Activated CD4-positive, alpha-beta T cell treated with anti-CD3 and anti-CD28 coated beads, Interleukin-2, Interleukin-4, amounts not matched to agents 100 ng/mL and 50 ng/mL, durations not matched to agents 16 hours and 8 hours (primary cell): Measurements from ENCODE around the gene AHNAK2.
"Not testable (repeated sequence)": the region's sequence is repeated elsewhere in the genome, so short reads cannot be mapped to it uniquely, and the experiment has no call there.

Experiments used
- DNase-seq: peaks from one replicate; pipeline ENCODE4 v3.0.0-alpha.2; 2020; ENCODE audit warnings: low spot score

Gene AHNAK2

DNA sequence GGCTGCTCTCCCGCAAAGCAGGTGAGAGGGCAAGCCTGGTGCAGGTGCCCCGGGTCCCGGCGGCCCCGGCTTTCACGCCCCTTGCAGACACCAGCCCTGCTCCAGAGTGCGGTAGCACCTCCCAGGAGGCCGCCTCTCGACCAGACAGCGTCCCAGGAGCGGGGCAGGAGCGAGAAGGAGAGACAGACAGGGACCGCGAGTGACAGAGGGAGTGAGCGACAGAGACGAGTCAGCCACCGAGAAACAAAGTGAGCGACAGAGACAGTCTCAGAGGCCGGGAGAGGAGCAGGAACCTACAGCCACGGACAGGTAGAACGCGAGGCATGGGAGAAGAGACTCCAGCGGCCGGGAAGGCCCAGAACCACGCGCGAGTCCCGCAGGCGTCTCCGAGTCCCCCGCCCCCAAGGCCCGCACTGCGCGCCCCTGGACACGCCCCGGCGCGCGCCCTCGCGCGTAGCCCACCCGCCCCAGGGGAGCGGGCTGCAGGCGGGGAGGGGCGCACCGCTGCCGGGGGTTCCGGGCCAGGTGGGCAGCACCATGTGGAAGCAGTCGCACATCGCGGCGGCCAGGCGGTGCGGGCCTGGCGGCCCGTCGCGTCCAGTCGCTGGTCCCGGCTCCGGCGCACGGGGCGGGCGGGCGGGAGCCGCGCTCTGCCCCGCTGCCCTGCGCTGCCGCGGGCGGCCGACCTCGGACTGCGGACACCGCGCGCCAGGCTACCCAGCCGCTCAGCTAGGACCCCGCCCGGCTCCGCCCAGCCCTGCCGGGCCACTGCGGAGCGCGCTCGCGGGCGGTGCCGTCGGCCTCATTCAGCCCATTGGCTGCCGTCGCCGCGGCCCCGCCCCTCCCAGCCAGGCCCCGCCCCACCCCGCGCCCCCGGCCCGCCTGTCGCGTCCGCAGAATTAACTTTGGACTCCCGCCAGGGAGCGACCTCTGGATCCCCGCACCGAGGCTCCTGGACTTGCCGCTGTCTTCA is at the start of gene AHNAK2:
AHNAK2 (minus strand) TSS at position 694 of the 973 bp plus-strand sequence; CDS start at position 557, 137 bp downstream.
- DNase-seq, result peak; percentile 45

DNA sequence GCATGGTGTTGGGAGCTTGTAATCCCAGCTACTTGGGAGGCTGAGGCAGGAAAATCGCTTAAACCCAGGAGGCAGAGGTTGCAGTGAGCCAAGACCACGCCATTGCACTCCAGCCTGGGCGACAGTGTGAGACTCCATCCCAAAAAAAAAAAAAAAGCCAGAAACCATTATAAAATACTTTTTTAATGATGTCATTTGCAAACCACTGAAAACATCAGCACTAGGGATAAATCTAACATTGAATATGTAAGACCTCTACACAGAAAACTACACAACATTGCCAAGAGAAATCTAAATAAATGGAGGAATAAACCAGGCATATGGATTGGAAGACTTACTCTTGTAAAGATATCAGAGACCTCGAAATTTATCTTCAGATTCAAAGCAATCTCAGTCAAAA is 49.5 kb upstream of the AHNAK2 start:
- DNase-seq, result not testable (repeated sequence)

DNA sequence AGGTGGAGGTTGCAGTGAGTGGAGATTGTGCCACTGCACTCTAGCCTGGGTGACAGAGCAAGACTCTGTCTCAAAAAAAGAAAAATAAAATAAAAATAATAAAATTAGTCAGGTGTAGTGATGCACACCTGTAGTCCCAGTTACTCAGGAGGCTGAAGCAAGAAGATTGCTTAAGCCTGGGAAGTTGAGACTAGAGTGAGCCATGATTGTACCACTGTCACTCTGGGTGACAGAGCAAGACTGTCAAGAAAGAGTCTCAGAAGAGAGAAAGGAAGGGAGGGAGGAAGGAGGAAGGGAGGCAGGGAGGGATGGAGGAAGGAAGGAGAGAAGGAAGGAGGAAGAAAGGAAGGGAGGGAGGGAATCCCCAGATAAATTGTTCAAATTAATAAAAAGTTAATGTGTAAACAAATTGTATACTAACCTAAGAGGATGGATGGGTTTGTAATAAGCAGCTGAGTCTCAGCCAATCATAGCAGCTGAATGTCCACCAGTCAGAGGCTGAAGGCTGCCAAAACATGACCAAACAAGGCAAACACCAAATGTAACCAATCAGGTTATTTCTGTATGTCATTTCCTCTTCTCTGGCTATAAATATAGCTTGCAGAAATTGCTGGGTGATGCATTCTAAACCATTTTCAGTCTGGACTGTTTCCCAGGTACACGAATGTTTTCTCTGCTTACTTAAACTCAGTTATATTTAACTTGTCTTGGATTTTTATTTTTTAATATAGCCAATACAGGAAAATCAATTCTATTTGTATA is 48.8 kb upstream of the AHNAK2 start:
- DNase-seq, result no peak

DNA sequence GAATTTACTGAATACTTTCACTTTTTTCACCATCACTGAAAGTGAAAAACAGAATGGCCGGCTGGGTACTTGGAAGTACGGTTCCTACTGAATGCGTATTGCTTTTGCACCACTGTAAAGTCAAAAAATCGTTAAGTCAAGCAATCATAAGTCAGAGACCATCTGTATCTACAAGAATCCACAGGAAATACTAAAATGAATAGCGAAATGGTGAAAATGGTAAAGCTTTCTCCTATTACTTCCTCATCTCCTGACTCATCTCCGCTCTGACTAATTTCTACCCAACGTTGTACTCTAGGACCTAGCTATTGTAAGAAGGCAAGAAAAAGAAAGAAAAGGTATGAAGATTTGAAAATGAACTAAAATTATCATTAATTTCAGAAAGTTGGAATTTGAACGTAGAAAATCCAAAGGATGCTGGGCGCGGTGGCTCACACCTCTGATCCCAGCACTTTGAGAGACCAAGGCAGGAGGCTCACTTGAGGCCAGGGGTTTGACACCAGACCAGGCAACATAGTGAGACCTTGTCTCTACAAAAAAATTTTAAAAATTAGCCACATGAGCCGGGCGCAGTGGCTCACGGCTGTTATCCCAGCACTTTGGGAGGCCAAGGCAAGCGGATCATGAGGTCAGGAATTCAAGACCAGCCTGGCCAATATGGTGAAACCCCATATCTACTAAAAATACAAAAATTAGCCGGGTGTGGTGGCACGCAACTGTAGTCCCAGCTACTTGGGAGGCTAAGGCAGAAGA is 48.0 kb upstream of the AHNAK2 start:
- peak; percentile 90 for DNase-seq

DNA sequence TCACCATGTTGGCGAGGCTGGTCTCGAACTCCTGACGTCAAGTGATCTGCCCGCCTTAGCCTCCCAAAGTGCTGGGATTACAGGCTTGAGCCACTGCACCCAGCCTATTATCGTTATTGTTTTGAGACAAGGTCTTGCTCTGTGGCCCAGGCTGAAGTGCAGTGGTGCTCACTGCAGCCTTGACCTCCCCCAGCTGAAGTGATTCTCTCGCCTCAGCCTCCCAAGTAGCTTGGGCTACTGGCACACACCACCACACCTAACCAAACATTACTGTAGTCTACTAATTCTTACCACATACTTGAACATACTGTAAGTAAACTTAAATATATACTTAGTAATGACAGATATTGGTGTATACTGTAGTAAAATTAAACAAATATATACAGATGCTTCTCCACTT is 47.3 kb upstream of the AHNAK2 start:
- DNase-seq, result no peak

DNA sequence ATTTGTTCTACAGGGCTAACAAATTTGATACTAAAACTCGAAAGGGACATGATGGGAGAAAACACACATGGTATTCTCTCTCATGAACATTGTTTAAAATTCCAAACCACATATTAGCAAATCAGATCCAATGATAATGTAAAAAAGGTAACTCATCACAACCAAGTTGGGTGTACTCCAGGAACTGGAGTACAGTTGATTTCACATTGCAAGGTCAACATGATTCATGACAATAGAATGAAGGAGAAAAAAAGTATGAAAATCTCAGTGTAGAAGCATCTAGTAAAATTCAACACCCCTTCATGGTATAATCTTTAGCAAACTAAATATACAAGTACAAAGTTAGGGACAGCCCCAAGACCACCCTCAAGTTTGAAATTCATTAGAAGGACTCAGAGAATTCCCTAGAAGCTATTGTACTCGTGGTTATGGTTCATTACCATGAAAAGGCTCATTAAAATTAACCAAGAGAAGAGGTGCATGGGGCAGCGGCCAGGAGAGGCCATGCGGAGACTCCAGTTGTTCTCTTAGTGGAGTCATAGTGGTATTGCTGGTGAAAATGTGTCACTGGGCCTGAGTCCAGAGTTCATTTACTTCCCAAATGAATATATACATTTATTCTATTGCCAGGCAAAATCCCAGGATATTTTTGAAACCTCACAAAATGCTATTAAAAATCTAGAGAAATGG is 45.8 kb upstream of the AHNAK2 start:
- no peak for DNase-seq

DNA sequence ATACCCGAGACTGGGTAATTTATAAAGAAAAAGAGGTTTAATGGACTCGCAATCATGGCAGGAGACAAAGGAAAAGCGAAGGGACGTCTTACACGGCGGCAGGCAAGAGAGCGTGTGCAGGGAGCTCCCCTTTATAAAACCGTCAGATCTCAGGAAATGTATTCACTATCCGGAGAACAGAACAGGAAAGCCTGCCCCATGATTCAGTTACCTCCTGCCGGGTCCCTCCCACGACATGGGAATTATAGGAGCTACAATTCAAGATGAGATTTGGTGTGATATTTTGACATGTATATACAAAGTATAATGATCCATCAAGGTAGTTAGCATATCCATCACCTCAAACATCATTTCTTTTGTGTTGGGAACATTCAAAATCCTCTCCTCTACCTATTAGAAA is 45.0 kb upstream of the AHNAK2 start:
- DNase-seq, result no peak

DNA sequence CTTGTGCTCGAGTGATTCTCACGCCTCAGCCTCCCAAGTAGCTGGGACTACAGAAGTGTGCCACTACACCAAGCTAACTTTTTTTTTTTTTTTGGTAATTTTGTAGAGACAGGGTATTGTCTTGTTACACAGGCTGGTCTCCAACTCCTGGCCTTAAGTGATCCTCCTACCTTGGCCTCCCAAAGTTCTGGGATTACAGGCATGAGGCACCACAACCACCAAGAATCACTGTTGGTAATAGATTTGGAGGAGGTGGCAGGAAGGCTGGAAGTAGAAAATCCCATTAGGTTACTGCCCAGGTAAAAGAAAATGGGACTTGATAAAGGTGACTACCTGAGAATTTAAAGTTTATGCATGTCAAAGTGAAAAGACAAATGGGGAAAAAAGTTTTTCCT is 44.1 kb upstream of the AHNAK2 start:
- no peak for DNase-seq

DNA sequence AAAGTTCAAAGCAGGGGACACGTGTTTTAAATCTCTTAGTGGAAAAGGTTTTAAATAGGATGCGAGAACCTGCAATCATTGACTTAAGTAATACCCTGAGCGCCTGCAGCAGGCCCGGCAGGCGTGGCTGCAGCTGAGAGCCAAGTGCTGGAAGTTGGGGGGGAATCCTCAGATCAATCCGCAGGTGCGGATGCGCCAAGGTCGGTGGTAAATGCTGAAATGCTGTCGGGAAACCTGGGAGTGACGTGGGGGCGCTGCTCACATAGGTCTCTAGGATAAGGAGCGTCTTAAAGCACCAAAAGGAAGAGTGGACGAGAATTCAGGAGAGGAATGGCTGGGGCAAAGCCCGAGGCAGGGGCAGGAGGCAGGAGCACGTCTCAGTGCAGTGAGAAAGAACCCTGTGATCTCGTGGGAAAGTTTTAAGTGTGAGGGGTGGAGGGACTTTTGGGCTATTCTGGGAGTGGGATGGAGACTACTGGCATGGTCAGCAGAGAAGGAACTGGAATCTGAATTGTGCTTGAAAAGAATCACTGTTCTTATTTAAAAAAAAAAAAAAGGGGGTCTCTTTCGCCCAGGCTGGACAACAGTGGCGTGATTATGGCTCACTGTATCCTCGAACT is 43.6 kb upstream of the AHNAK2 start:
- peak; percentile 38 for DNase-seq

DNA sequence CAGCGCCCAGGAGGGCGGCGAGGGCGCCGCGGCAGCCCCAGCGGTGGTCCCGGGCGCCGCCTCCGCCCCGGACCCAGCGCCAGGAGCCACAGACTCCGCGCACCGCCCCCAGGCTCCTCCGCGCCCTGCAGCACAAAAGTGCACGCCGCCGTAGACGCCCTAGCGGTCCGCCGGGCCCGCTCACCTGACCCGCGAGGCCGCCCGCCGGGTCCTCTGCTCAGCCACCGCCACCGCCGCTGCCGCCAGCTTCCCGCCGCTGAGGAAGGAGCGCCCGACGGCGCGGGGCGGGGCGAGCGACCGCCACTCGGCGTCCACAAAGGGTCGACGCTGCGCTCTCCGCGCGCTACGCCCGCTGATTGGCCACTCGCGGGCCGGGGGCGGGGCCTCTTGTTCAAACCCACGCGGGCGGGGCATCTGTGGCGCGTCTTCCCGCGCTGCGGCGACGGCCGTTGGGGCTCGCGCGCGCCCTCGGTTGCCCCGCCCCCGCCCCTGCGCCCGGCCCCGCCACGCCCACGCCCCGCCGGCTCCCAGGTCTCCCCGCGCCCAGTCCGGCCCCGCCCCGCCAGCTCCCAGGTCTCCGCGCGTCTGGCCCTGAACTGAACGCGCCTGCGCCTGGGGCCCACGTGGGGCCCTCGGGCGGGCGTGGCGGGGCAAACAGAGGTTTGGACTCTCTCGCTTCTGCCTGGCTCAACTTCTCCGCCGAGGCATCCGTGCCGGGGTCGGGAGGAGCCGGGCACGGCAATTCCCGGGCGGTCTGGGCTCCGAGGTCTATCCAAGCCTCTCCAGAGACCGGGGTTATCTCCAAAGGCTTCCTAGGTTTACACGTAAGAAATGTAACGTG is 42.9 kb upstream of the AHNAK2 start, which contains the start of gene CDCA4:
CDCA4 (minus strand) TSS at position 269 of the 841 bp plus-strand sequence. CDS start 9,154 bp downstream, outside the sequence.
- DNase-seq, result peak; percentile 98

DNA sequence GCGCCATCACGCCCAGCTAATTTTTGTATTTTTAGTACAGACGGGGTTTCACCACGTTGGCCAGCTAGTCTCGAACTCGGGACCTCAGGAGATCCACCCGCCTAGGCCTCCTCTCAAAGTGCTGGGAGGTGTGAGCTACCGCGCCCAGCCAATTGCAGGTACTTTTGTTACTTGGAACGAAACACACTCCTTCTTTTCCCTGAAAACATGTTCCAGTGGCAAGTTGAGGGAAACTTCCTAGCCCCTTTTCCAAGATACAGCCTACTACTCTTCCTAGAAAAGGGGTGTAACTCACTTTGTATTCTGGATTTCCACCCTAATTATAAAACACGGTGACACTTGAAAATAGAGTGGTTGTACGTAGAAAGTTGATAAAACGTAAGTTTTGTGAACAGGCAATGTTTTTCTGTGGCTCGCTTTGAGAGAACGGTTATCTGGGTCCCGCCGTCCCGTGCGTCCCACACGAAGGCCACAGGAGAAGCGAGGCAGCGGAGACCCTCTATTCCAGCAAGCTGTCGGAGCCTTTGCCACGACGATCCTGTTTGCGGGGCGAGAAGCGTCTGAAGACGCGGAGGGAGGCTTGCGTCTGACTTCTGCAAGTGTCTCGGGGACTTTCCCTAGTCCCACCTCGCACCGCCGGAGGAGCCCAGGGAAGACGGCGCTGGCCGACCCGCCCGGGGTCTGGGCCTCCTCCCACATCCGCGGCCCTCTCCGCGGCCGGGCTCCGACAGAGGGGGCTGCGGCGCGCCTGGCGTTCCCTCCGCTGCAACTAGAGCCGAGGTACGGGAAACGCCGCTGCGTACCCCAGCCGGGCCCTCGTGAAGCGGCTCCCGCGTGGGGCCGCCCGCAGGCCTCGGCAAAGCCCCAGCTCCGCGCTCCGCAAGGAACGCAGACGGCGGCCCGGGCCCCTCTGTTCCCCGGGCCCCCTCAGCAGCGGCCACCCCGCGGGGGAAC is 42.0 kb upstream of the AHNAK2 start:
- peak; percentile 45 for DNase-seq

DNA sequence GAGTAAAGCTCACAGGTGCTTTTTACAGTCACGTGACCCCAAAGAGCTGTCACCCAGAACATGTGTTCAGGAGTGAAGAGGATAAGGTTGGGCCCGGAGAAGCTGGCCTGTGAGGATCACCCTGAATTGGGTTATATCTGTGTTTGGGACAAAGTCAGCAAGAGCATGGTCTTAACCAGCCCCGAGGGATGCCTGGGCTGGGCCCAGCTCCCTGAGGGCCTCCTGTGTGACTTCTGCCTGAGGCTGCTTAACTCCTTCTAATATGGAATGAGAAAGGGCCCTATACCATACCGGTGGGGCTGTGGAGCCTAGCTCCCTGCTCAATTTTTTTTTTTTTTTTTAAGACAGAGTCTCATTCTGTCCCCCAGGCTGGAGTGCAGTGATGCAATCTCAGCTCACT is 40.2 kb upstream of the AHNAK2 start:
- DNase-seq, result no peak

DNA sequence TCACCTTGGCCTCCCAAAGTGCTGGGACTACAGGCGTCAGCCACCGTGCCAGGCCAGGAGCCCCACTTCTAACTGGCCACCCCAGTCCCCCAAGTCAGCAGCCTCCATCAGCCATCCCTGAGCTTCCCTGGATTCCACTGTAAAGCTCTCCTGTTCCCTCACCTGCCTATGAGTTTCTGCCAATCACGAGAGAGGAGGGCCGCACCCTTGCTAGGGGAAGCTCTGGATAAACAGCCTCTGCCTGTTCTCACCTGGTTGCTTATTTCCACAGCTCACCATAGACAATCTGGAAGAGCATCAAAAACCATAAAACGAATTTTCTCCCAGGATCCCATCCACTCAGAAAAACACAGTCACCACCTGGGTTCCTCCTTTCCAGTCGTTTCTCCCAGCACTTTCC is 37.7 kb upstream of the AHNAK2 start:
- DNase-seq, result no peak

DNA sequence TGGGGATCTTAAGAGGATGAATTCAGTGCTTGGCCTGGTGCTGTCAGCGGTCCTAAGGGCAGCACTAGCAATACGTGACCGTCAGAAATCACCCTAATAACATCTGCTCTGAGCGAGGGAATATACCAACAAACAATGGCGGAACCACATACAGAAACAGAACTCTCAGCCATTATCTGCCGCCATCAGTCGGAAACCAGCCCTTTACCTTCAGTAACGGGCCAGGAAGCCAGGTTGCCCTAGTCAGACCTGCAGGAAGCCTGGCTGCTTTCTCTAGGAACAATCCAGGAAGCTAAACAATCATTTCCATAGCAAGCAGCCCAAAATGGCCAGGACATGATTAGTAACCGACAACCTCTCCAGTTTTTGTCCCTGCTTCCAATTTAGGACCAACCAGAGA is 37.1 kb upstream of the AHNAK2 start:
- no peak for DNase-seq

DNA sequence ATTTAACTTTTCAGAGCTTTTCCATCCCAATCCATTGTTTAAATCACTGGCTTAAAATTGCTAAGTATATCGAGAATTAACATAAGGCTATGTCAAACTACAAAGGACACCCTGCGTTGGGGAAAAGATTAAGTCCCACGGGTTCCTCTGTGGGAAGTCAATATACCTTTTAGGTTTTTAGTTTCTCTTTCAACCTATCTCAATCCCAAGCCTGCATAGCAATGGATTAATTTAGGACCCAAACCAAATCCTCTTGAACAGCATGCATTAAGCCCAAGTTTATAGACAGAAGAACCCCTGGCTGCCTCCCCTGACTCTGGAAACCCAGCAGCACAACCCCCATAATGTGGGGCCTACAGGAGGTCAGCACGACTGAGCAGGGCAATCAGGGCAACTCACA is 36.5 kb upstream of the AHNAK2 start:
- no peak for DNase-seq

DNA sequence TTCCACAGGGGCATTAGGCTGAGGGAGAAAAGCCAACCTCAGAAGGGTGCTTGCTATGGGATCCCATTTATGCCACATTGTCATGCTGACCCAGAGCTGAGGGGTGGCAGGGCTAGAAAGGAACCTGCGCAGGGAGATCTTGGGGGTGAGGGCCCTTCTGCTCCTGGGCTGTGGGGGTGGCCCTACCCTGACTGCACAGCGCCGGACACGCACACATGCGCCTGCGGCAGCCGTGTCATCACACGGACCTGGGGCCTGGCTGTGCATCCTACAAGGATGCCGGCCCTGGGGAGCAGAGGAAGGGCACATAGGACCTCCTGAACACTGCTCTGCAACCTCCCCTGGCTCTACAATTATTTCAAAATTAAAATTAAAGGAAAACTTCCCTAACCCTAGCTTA is 35.9 kb upstream of the AHNAK2 start:
- no peak for DNase-seq

DNA sequence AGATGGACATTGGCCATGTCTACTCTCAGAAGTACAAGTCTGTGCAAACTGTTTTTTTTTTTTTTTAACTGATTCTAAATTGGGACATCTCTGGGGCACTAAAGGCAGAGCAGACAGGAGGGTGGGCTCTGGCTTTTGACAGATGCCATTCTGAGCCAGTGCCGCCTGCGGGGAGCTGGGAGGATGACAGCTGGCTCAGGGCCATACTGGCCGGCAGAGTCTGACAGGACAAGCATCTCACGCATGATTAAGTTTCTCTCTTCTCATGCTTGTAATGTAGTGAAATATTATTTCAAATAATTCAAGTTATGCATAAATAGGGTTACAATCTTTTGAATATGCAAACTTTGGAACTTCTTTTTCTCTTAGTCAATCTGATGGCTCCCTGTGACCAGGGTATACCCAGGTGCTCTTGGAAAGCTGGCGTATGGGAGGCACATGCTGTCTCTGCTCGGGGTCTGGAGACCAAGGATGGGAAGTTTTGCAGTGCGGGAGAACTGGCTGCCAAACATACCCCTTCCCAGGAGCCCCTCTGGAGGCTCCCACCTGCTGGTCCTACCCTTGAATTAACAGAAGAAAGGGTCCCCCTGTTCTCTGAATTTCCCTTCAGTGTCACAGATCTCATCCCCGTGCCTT is 35.1 kb upstream of the AHNAK2 start:
- DNase-seq, result no peak

DNA sequence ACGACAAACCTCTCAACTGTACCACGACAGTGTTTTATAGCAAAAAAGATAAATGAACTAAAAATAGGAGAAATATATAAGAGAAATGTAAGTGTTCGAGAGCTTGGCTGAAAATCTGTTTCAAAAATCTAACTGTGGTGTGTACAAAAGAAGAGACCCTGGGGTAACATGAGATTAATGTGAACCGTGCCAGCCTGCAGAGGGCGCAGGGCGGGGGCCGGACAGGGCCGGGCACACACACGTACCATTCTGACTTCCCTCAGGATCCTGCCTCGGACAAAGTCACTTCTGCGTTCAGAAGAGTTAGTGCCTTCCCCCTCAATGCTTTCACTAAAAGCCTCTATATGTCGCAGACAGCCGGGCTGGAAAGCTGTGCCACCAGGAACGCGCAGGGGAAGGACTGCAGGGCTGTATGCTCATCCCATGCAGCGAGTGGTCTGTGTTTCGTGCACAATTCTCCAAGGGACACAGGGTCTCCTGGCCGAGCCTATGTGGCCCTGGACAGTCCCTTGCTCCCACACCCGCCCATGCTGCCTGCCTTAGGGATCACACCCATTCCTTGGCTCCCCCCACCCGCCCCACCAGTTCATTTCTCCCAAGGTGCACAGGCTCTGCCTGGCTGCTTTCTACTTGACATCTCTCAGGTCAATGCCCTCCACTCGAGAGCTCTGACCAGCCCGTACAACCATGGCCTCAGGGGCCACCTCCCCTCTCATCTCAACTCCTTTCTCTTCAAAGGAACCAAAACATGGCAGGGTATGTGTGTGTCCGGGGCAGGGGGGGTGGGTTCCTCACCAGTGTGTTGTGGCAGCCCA is 34.2 kb upstream of the AHNAK2 start:
- no peak for DNase-seq
